Fibroblast of lung (primary cell): ENCODE data around the gene ANO7. TPM values are rescaled to one million over a fixed set of nuclear protein-coding genes. Genes with fewer than 3 reads are reported as not detected.

ENCODE experiments used
- DNase-seq, 2 donors: peaks; one replicate each; pipeline versions ENCODE4 v3.0.0 to v3.0.0-alpha.2; 2010; ENCODE audit warnings: low read depth in 2 of 2
- H2AFZ ChIP-seq: 2 replicates; pipeline ENCODE4 v1.5.1; 2012; ENCODE audit warnings: low read length, control low read depth, inconsistent platforms
- H3K27ac ChIP-seq: 2 replicates; pipeline ENCODE4 v1.5.1; 2011; ENCODE audit warnings: low read length, control low read depth; ENCODE audit not compliant: insufficient read depth
- H3K27me3 ChIP-seq: 2 replicates; pipeline ENCODE4 v1.5.1; 2011; ENCODE audit warnings: mild to moderate bottlenecking, low read length; ENCODE audit not compliant: control insufficient read depth, insufficient read depth
- H3K36me3 ChIP-seq: 2 replicates; pipeline ENCODE4 v1.5.1; 2011; ENCODE audit warnings: low read length; ENCODE audit not compliant: control insufficient read depth, insufficient read depth
- H3K4me1 ChIP-seq: 2 replicates; pipeline ENCODE4 v1.5.1; 2011; ENCODE audit warnings: low read length; ENCODE audit not compliant: control insufficient read depth, insufficient read depth; ENCODE audit errors: extremely low read depth
- H3K4me2 ChIP-seq: 2 replicates; pipeline ENCODE4 v1.5.1; 2011; ENCODE audit warnings: low read length, control low read depth; ENCODE audit not compliant: insufficient read depth; ENCODE audit errors: extremely low read depth
- H3K4me3 ChIP-seq, 4 experiments: fragments of 200-600 bp in 1 of 4; sonication (generic) in 1 of 4; replicated peaks in 1 of 4; 2 replicates each; pipeline ENCODE4 v1.5.1; 2011 to 2016; ENCODE audit warnings: low read length in 4 of 4, low read depth in 3 of 4, mild to moderate bottlenecking in 3 of 4, control low read depth in 2 of 4, inconsistent platforms in 1 of 4, mixed read lengths in 1 of 4; ENCODE audit not compliant: insufficient read depth in 1 of 4; ENCODE audit errors: control extremely low read depth in 1 of 4
- H3K79me2 ChIP-seq: 2 replicates; pipeline ENCODE4 v1.5.1; 2012; ENCODE audit warnings: mild to moderate bottlenecking, low read length, inconsistent platforms; ENCODE audit not compliant: control insufficient read depth, insufficient read depth
- H3K9ac ChIP-seq: 2 replicates; pipeline ENCODE4 v1.5.1; 2011; ENCODE audit warnings: mild to moderate bottlenecking, low read length, control low read depth; ENCODE audit not compliant: insufficient read depth
- H3K9me3 ChIP-seq: 2 replicates; pipeline ENCODE4 v1.5.1; 2012; ENCODE audit warnings: low read depth, low read length; ENCODE audit not compliant: control insufficient read depth, insufficient read depth
- H4K20me1 ChIP-seq: 2 replicates; pipeline ENCODE4 v1.5.1; 2011; ENCODE audit warnings: low read length; ENCODE audit not compliant: control insufficient read depth, insufficient read depth; ENCODE audit errors: extremely low read depth
- CTCF ChIP-seq, 2 donors: IDR thresholded peaks in 1 of 2; conservative IDR thresholded peaks in 1 of 2; 1 replicate in 1 of 2; 2 replicates in 1 of 2; pipeline ENCODE4 v1.5.1; 2011 to 2012; ENCODE audit warnings: low read length in 2 of 2, control low read depth in 1 of 2, inconsistent platforms in 1 of 2, low read depth in 1 of 2, mild to moderate bottlenecking in 1 of 2
- EZH2 ChIP-seq: IDR thresholded peaks from 2 replicates; pipeline ENCODE4 v1.5.1; 2012; ENCODE audit warnings: low read length, control low read depth, mild to moderate bottlenecking; ENCODE audit errors: missing control alignments
- polyA plus RNA-seq, 2 donors: library from polyadenylated mRNA; depleted of rRNA in 1 of 2; stranded (reverse) in 1 of 2; unstranded in 1 of 2; fragments of >200 nt; gene quantifications; 2 replicates each; pipeline ENCODE4 v1.2.1, GENCODE V29; 2011 to 2012; ENCODE audit warnings: missing spikeins in 1 of 2
- total RNA-seq: library from RNA; depleted of rRNA; stranded (reverse); fragments of >200 nt; gene quantifications from 2 replicates; pipeline ENCODE4 v1.2.1, GENCODE V29; 2014

The ANO7 gene
- total and polyA plus RNA-seq, 2 donors (not counting 1 experiment from before 2014, with no cell fraction given): 0.50 TPM

- no peak overlapping the region for H3K4me3 ChIP-seq
- TF ChIP-seq EZH2 (no peak), CTCF (conservative IDR thresholded peaks at IDR 0.05 in 1 of 2, IDR thresholded peaks at IDR 0.05 in 1 of 2; ENCODE audit: low read depth in 1 of 2, low read length in 2 of 2) (no peak)
- H3K9ac ChIP-seq: no peak overlapping the region
- peaks cover 6% of the 10 kb centered on the region for H3K4me1 ChIP-seq
- H3K27me3 ChIP-seq: no peaks in the 10 kb centered on the region
- DNase-seq: no peak
- no peak overlapping the region for H3K4me2 ChIP-seq
- H3K36me3 ChIP-seq: peaks cover 40% of the 10 kb centered on the region
- H2AFZ ChIP-seq: no peak overlapping the region
- H3K79me2 ChIP-seq: peaks cover 59% of the 10 kb centered on the region
- H4K20me1 ChIP-seq: no peaks in the 10 kb centered on the region
- H3K9me3 ChIP-seq: no peaks in the 10 kb centered on the region
- H3K27ac ChIP-seq: no peak overlapping the region
Observed at GRCh38 chr2:241258505-241259280, 70.2 kb downstream of the ANO7 start.

GRCh38 chr2:241260911-241261310 lies 72.4 kb downstream of the ANO7 start:
- peaks cover 36% of the 10 kb centered on the region for H3K36me3 ChIP-seq

GRCh38 chr2:241261628-241262027 lies 73.2 kb downstream of the ANO7 start:
- Histone ChIP-seq H3K36me3 (peaks cover 33% of the 10 kb centered on the region), H3K4me1 (peaks cover 6% of the 10 kb centered on the region), H3K27ac (no peak overlapping the region), H3K79me2 (peaks cover 68% of the 10 kb centered on the region), H3K4me2 (no peak overlapping the region), H3K9me3 (no peaks in the 10 kb centered on the region), H2AFZ (no peak overlapping the region), H4K20me1 (no peaks in the 10 kb centered on the region), H3K9ac (no peak overlapping the region), H3K4me3 (no peak overlapping the region), H3K27me3 (no peaks in the 10 kb centered on the region)
- no peak for DNase-seq
- TF ChIP-seq EZH2 (no peak), CTCF (conservative IDR thresholded peaks at IDR 0.05 in 1 of 2, IDR thresholded peaks at IDR 0.05 in 1 of 2; ENCODE audit: low read depth in 1 of 2, low read length in 2 of 2) (no peak)

More at GRCh38 chr2:241260911-241261310, 72.4 kb downstream of the ANO7 start:
- Histone ChIP-seq H3K27me3 (no peaks in the 10 kb centered on the region), H2AFZ (no peak overlapping the region), H3K4me2 (no peak overlapping the region), H3K9ac (no peak overlapping the region), H3K79me2 (peaks cover 67% of the 10 kb centered on the region), H3K27ac (no peak overlapping the region), H4K20me1 (no peaks in the 10 kb centered on the region), H3K9me3 (no peaks in the 10 kb centered on the region), H3K4me3 (no peak overlapping the region), H3K4me1 (peaks cover 6% of the 10 kb centered on the region)
- DNase-seq: no peak
- TF ChIP-seq EZH2 (no peak), CTCF (conservative IDR thresholded peaks at IDR 0.05 in 1 of 2, IDR thresholded peaks at IDR 0.05 in 1 of 2; ENCODE audit: low read depth in 1 of 2, low read length in 2 of 2) (no peak)
